Natural killer cell (primary cell): ENCODE results near the gene EFCAB6. TPM values are rescaled to one million over a fixed set of nuclear protein-coding genes. Genes with fewer than 3 reads are reported as not detected.

Experiments
- ATAC-seq, 3 donors: fragments of 150-1000 bp in 2 of 3; fragments of 200-7000 bp in 1 of 3; cut with Tn5 transposase; 1 replicate in 1 of 3; 2 replicates in 2 of 3; pipeline ENCODE4 v1.10.0; 2021; ENCODE audit warnings: mild to moderate bottlenecking in 2 of 3, moderate library complexity in 2 of 3
- DNase-seq, 2 donors: peaks; one replicate each; pipeline versions ENCODE4 v3.0.0 to v3.0.0-alpha.2; 2013 to 2021; ENCODE audit warnings: mixed read lengths in 1 of 2
- H3K27ac ChIP-seq: one replicate; pipeline ENCODE4 v1.5.1; 2013; ENCODE audit warnings: mild to moderate bottlenecking, low read length
- H3K27me3 ChIP-seq: one replicate; pipeline ENCODE4 v1.6.1; 2013; ENCODE audit warnings: low read length; ENCODE audit not compliant: control insufficient read depth, insufficient read depth
- H3K36me3 ChIP-seq: one replicate; pipeline ENCODE4 v1.6.1; 2013; ENCODE audit warnings: low read length; ENCODE audit not compliant: control insufficient read depth, insufficient read depth
- H3K4me1 ChIP-seq: one replicate; pipeline ENCODE4 v1.6.1; 2013; ENCODE audit warnings: low read length; ENCODE audit not compliant: control insufficient read depth, insufficient read depth
- H3K4me3 ChIP-seq: one replicate; pipeline ENCODE4 v1.5.1; 2013; ENCODE audit warnings: low read length
- H3K9me3 ChIP-seq: one replicate; pipeline ENCODE4 v1.6.1; 2013; ENCODE audit warnings: low read length; ENCODE audit not compliant: control insufficient read depth, insufficient read depth
- H3K27ac Mint-ChIP-seq, 2 donors: one replicate each; pipeline ENCODE4 v1.8.0; 2022; ENCODE audit warnings: mild to moderate bottlenecking in 2 of 2, mixed read lengths in 2 of 2, moderate library complexity in 1 of 2
- H3K27me3 Mint-ChIP-seq, 2 donors: one replicate each; pipeline ENCODE4 v1.8.0; 2022; ENCODE audit warnings: low read depth in 2 of 2, mixed read lengths in 2 of 2
- H3K36me3 Mint-ChIP-seq: one replicate; pipeline ENCODE4 v1.8.0; 2022; ENCODE audit warnings: mixed read lengths
- H3K4me1 Mint-ChIP-seq, 2 donors: one replicate each; pipeline ENCODE4 v1.8.0; 2022; ENCODE audit warnings: mixed read lengths in 2 of 2
- H3K4me3 Mint-ChIP-seq: one replicate; pipeline ENCODE4 v1.8.0; 2022; ENCODE audit warnings: mild to moderate bottlenecking, moderate library complexity, mixed read lengths
- H3K9me3 Mint-ChIP-seq, 2 donors: one replicate each; pipeline ENCODE4 v1.8.0; 2022; ENCODE audit warnings: mixed read lengths in 2 of 2
- WGBS: methylation state at CpG from one replicate; pipeline ENCODE4 v1.1.7; 2013; ENCODE audit warnings: missing lambda C conversion rate; ENCODE audit not compliant: insufficient coverage; 5-methylcytosine and 5-hydroxymethylcytosine counted together
- intact Hi-C: fragments of 100-400 bp; cut with micrococcal nuclease; formaldehyde crosslinking; loops from one replicate; pipeline ENCODE4 v1.14.2; 2022
- total RNA-seq, 4 donors: library from RNA; stranded (reverse); fragments of 120-200 nt in 1 of 4; gene quantifications; one replicate each; pipeline versions ENCODE4 v1.2.3 to v1.2.4, GENCODE V29; 2013 to 2022
- TF ChIP-seq, protein P1 (sequence below): fragments of 200-600 bp; IDR thresholded peaks from one replicate; pipeline ENCODE4 v1.8.0; 2022; ENCODE audit warnings: antibody characterized with exemption

EFCAB6 gene
- total RNA-seq, 3 donors from 2014 or later (not counting 1 experiment from before 2014, with no cell fraction given), result 0.23 to 0.35 (median 0.26) TPM

- Mint-ChIP-seq H3K4me1 (no peaks in the 10 kb centered on the region), H3K36me3 (no peaks in the 10 kb centered on the region), H3K27ac (no peak overlapping the region), H3K9me3 (no peaks in the 10 kb centered on the region), H3K4me3 (no peak overlapping the region), H3K27me3 (peaks cover 5 to 9% of the 10 kb centered on the region in 2 donors)
- intact Hi-C loops, result no loop called here
- ATAC-seq, result peak in 1 of 3 donors; percentile 12
- WGBS, result 87% methylated on average over 33 of the region's 33 CpGs
- H3K4me1 ChIP-seq, result no peaks in the 10 kb centered on the region
- DNase-seq, result no peak
- no peaks in the 10 kb centered on the region for H3K9me3 ChIP-seq
- H3K27me3 ChIP-seq, result no peaks in the 10 kb centered on the region
- TF ChIP-seq, protein P1, sequence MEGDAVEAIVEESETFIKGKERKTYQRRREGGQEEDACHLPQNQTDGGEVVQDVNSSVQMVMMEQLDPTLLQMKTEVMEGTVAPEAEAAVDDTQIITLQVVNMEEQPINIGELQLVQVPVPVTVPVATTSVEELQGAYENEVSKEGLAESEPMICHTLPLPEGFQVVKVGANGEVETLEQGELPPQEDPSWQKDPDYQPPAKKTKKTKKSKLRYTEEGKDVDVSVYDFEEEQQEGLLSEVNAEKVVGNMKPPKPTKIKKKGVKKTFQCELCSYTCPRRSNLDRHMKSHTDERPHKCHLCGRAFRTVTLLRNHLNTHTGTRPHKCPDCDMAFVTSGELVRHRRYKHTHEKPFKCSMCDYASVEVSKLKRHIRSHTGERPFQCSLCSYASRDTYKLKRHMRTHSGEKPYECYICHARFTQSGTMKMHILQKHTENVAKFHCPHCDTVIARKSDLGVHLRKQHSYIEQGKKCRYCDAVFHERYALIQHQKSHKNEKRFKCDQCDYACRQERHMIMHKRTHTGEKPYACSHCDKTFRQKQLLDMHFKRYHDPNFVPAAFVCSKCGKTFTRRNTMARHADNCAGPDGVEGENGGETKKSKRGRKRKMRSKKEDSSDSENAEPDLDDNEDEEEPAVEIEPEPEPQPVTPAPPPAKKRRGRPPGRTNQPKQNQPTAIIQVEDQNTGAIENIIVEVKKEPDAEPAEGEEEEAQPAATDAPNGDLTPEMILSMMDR, result no peak
- no peak overlapping the region for H3K27ac ChIP-seq
- H3K4me3 ChIP-seq, result no peak overlapping the region
- no peaks in the 10 kb centered on the region for H3K36me3 ChIP-seq
These were observed 19.7 kb upstream of the EFCAB6 start for GRCh38 chr22:43831561-43832392.

DNA sequence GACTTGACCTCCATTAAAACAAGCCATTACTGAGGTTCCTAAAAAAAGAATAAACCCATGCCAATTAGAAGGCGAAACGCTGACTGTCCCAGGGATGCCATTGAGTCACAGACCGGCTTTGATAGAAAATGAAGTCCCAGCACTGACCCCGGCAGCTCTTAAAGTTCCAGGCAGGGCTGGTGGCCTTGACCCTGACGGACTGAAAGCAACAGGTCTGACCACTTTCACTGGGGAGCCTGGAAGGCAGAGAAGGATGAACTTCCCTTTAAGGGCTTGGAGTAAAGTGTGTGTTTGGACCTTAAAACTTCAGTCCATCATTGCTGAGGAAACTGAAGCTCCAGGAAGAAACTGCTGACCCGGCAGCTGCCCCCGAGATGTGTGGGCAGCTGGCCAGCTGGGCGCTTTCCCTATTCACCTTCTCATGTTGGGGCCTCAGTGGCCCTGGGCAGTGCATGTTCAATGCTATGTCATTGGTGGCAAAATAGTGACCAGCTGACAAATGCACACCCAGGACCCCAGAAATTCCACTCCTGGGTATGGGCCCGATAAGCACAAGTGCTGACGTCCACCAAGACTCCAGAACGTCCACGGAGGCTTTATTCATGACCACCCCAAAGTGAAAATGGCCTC lies 18.9 kb upstream of the EFCAB6 start:
- no peaks in the 10 kb centered on the region for H3K27me3 ChIP-seq
- ATAC-seq, result no peak
- no peak overlapping the region for H3K27ac ChIP-seq
- Mint-ChIP-seq H3K9me3 (no peaks in the 10 kb centered on the region), H3K27ac (no peak overlapping the region), H3K36me3 (no peaks in the 10 kb centered on the region), H3K27me3 (peaks cover 5 to 9% of the 10 kb centered on the region in 2 donors), H3K4me1 (no peaks in the 10 kb centered on the region), H3K4me3 (no peak overlapping the region)
- intact Hi-C loops, result no loop called here
- no peak overlapping the region for H3K4me3 ChIP-seq
- no peak for DNase-seq
- H3K36me3 ChIP-seq, result no peaks in the 10 kb centered on the region
- TF ChIP-seq, protein P1, result no peak
- H3K4me1 ChIP-seq, result no peaks in the 10 kb centered on the region
- no peaks in the 10 kb centered on the region for H3K9me3 ChIP-seq
- 90% methylated on average over 12 of the region's 12 CpGs for WGBS

DNA sequence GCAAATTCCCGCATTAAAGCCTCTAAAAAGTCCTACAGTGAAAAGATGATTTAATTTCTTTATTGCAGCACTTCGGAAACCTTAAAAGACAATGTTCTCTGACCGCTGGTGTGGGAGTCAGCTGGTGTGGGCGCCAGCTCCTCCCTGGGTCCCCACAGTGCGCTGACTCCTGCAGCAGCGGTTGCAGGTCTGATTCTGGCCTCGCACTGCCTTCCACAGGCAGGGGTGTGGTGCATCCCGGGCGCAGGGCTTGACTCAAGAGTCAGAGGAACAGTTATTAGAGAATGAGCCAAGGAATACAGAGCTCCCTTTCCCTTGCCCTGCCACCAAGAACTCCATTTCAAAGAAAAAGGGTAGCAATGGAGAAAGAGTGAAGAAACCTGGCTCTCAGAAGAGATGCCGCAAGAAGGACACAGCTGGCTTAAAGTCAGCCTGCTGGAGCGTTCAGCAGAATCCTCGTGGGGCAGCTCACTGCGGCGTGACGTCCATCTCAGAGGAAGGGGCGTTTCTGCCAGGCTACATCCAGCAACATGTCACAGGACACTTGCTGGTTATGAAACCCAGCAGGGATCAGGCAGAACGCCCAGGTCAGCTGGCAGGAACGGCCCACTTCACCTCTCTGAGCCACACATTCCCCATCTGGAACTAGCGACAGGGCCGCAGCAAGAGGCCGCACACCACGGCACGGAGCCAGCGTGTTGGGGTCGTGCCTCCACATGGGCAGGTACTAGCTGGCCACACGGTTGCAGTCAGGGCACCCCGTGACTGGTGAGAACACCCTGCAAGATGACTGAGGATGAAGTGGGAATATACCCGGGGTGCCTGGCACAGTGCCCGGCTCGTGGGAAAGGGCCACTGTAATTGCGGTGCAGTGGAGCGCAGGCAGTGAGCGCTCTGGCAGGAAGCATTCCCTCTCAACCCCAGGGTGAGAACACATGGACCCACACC lies 18.1 kb upstream of the EFCAB6 start:
- Histone ChIP-seq H3K27ac (no peak overlapping the region), H3K4me3 (no peak overlapping the region), H3K9me3 (no peaks in the 10 kb centered on the region), H3K36me3 (no peaks in the 10 kb centered on the region), H3K4me1 (no peaks in the 10 kb centered on the region), H3K27me3 (no peaks in the 10 kb centered on the region)
- no peak for DNase-seq
- 82% methylated on average over 33 of the region's 33 CpGs for WGBS
- Mint-ChIP-seq H3K36me3 (no peaks in the 10 kb centered on the region), H3K4me1 (no peaks in the 10 kb centered on the region), H3K4me3 (no peak overlapping the region), H3K27ac (no peak overlapping the region), H3K9me3 (no peaks in the 10 kb centered on the region), H3K27me3 (peaks cover 3 to 6% of the 10 kb centered on the region in 2 donors)
- TF ChIP-seq, protein P1, result no peak
- intact Hi-C loops, result no loop called here
- ATAC-seq, result no peak
